SK-N-SH (cell line): ENCODE data around the gene YIF1B.

Experiments
- RAD21 ChIP-seq: IDR thresholded peaks from 2 replicates; pipeline ENCODE4 v1.6.1; 2012; ENCODE audit warnings: mild to moderate bottlenecking, low read length
- RFX5 ChIP-seq: IDR thresholded peaks from 2 replicates; pipeline ENCODE4 v1.6.1; 2012; ENCODE audit warnings: mild to moderate bottlenecking, improper control_type of control experiment, low read length
- TF ChIP-seq, protein P1 (sequence below): fragments of 200-600 bp; sonication (generic); IDR thresholded peaks from 2 replicates; pipeline ENCODE4 v1.6.1; 2017; ENCODE audit warnings: antibody characterized with exemption, mild to moderate bottlenecking, moderate library complexity

GRCh38 chr19:38293281-38293680 lies 22.5 kb downstream of the YIF1B start:
- TF ChIP-seq RAD21: no peak
- TF ChIP-seq, protein P1, sequence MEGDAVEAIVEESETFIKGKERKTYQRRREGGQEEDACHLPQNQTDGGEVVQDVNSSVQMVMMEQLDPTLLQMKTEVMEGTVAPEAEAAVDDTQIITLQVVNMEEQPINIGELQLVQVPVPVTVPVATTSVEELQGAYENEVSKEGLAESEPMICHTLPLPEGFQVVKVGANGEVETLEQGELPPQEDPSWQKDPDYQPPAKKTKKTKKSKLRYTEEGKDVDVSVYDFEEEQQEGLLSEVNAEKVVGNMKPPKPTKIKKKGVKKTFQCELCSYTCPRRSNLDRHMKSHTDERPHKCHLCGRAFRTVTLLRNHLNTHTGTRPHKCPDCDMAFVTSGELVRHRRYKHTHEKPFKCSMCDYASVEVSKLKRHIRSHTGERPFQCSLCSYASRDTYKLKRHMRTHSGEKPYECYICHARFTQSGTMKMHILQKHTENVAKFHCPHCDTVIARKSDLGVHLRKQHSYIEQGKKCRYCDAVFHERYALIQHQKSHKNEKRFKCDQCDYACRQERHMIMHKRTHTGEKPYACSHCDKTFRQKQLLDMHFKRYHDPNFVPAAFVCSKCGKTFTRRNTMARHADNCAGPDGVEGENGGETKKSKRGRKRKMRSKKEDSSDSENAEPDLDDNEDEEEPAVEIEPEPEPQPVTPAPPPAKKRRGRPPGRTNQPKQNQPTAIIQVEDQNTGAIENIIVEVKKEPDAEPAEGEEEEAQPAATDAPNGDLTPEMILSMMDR: no peak
- TF ChIP-seq RFX5: no peak
